Measurements from ENCODE around the gene NR2C1. TPM values are rescaled to one million over a fixed set of nuclear protein-coding genes. Genes with fewer than 3 reads are reported as not detected.
A peak's percentile ranks its signal among the peaks of the same experiment; 100 is the strongest.

Gene NR2C1
- 55.0 and 149 TPM in 2 replicates for total RNA-seq (2011; cell fraction: chromatin; rRNA removed; ENCODE audit: low replicate concordance)
- 27.5 and 31.3 TPM in 2 replicates for total RNA-seq (2011; cell fraction: nucleolus; rRNA removed)
- total RNA-seq (2011; cell fraction: nucleoplasm; rRNA removed): 43.5 and 64.3 TPM in 2 replicates
- total RNA-seq (2014; rRNA removed) (25.3 and 28.8 TPM in 2 replicates), total RNA-seq (2014; rRNA removed; fragmentation: Illumina TruSeq; extraction: Trizol) (35.1 and 35.6 TPM in 2 replicates), total RNA-seq (2015; rRNA removed; fragmentation: Illumina TruSeq; extraction: Trizol) (35.9 and 39.7 TPM in 2 replicates), total RNA-seq (2021) (27.6 and 27.9 TPM in 2 replicates), polyA plus RNA-seq (2011; rRNA removed) (42.4 and 47.3 TPM in 2 replicates), polyA plus RNA-seq (2014; fragmentation: Illumina TruSeq; extraction: Trizol) (35.7 and 41.1 TPM in 2 replicates), polyA plus RNA-seq (2014; fragmentation: Nextera tagmentation; extraction: Ambion mirVana) (10 to 100 TPM in 1 of 2 experiments, 1 to 10 TPM in 1; 8.5 to 12.8 TPM), polyA plus RNA-seq (2014; rRNA removed) (36.2 and 37.9 TPM in 2 replicates), polyA minus RNA-seq (2011; rRNA and poly(A)+ RNA removed) (30.1 and 36.1 TPM in 2 replicates), Bru-seq, nascent RNA (percentile 77 among the genes with signal in this experiment), BruChase-seq, experiment 1, labeled RNA remaining after a 2-hour chase (percentile 88 among the genes with signal in this experiment), BruChase-seq, experiment 2, labeled RNA remaining after a 6-hour chase (percentile 89 among the genes with signal in this experiment)
- 5.9 and 14.0 TPM in 2 replicates for polyA plus RNA-seq (2011; cell fraction: cytosol; rRNA removed)
- 90.9 and 143 TPM in 2 replicates for polyA plus RNA-seq (2011; cell fraction: nucleus; rRNA removed)
- 16.7 and 26.9 TPM in 2 replicates for polyA plus RNA-seq (2012)
- 11.6 and 17.8 TPM in 2 replicates for polyA minus RNA-seq (2011; cell fraction: cytosol; rRNA and poly(A)+ RNA removed)
- 34.3 and 57.3 TPM in 2 replicates for polyA minus RNA-seq (2011; cell fraction: nucleus; rRNA and poly(A)+ RNA removed)
- long read RNA-seq, experiment 1, full-length matches to known transcripts: 15 of 38 reads
- long read RNA-seq, experiment 1, partial matches to known transcripts: 7 of 38 reads
- long read RNA-seq, experiment 1, other reads (novel, unspliced or antisense): 16 of 38 reads
- long read RNA-seq, experiment 2, full-length matches to known transcripts: 3 of 11 reads
- long read RNA-seq, experiment 2, partial matches to known transcripts: 1 of 11 reads
- long read RNA-seq, experiment 2, other reads (novel, unspliced or antisense): 7 of 11 reads
- long read RNA-seq, experiment 3, full-length matches to known transcripts: 4 of 13 reads
- long read RNA-seq, experiment 3, partial matches to known transcripts: 4 of 13 reads
- long read RNA-seq, experiment 3, other reads (novel, unspliced or antisense): 5 of 13 reads

DNA sequence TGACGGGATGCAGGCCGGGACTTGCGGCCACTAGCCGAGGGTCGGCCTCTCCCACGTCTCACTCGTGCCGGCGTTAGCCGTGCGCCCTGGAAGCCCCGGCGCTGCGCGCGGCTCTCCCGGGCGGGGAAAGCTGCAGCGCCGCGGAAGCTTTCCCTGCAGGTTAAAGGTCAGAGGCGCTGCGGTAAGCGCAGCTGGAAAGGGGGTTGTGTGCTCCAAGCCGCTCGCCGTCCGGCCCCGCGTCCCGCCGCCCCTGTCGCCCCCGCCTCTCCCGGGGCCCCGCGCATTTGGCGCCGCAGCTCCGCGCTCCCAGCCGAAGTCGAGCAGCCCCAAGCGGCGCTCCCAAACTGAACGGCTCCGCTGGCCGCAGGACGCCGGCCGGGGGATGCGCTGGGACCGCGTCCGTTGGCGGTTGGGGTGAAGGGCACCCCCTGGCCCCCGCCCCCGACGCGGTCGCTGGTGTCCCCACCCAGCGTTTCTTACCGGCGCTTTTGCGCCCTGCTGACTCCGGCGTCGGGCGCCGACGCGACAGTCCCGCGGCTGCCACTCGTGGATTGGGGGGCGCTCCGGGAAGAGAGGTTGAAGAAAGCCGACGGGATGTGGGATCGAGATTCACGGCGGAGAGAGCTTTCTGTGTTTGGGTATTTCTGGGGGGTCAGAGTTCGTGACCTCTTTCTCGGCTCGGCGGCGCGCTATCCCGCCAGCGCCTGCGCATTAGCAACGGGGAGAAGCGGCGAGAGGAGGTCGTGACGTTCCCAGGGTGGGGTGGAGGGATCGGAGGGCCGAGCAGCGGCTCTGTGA is at the start of gene NR2C1:
Gene NR2C1 (minus strand): TSS at position 719 of the 798 bp plus-strand sequence. CDS start 6,234 bp downstream, outside the sequence.
- peak within 1 kb of the TSS; percentile 81 to 97 for H3K9ac ChIP-seq (ENCODE audit: insufficient read depth in 1 of 2, low read depth in 2 of 2, low read length in 2 of 2)
- peak within 1 kb of the TSS; percentile 91 for H3K27ac ChIP-seq (ENCODE audit: extremely low read depth, low read depth, low read length)
- TSS peak; percentile 61 for BruUV-seq (replicated peaks)
- intact Hi-C loops (cut with micrococcal nuclease): no loop called here
- CTCF ChIA-PET (ENCODE audit: low intra/inter-chr PET ratio): no interaction called here
- under 1% methylated on average over 42 of the region's 99 CpGs for WGBS (ENCODE audit: insufficient coverage, low coverage, missing lambda C conversion rate)
- H3K4me1 ChIP-seq (replicated peaks in 1 of 2; ENCODE audit: control insufficient read depth in 2 of 2, insufficient read depth in 2 of 2, low read length in 2 of 2): peaks cover 6 to 16% of the 10 kb centered on the region in 2 experiments; a peak in 4 of 5 replicates
- POLR2A ChIA-PET: interaction anchor here (0.7 to 3.0 kb wide), 14 partner anchors 11 to 461 kb away, joined by 3 to 10 read pairs (median 4); partner anchors contain the start of gene METAP2
- peak; percentile 96 to 98 (median 96) for DNase-seq (ENCODE audit: extremely low read depth in 1 of 4, low spot score in 3 of 4)
- no peaks in the 10 kb centered on the region for H3K27me3 ChIP-seq (ENCODE audit: control insufficient read depth in 2 of 2, insufficient read depth in 2 of 2, low read length in 2 of 2)
- peak within 1 kb of the TSS; percentile 82 for H3K4me2 ChIP-seq (ENCODE audit: insufficient read depth, low read length)
- no peaks in the 10 kb centered on the region for H3K9me1 ChIP-seq (ENCODE audit: control insufficient read depth, insufficient read depth, low read length)
- H3K9me3 ChIP-seq (replicated peaks; ENCODE audit: control insufficient read depth, insufficient read depth, low read depth, low read length): no peaks in the 10 kb centered on the region
- no peaks in the 10 kb centered on the region; the same call in 1 of the 2 replicates for H4K20me1 ChIP-seq (replicated peaks; ENCODE audit: control insufficient read depth, insufficient read depth, low read length)
- peak; percentile 80 for FAIRE-seq
- in situ Hi-C loops (cut with MboI): no loop called here
- peaks cover 15% of the 10 kb centered on the region for H3K36me3 ChIP-seq (ENCODE audit: control insufficient read depth, insufficient read depth, low read length)
- H2AFZ ChIP-seq (ENCODE audit: low read depth, low read length): peak within 1 kb of the TSS; percentile 97
- peak within 1 kb of the TSS; percentile 95 for H3K4me3 ChIP-seq
- peaks cover 47% of the 10 kb centered on the region for H3K79me2 ChIP-seq (ENCODE audit: control insufficient read depth, insufficient read depth, low read length)
- peak; percentile 94 for ATAC-seq
- TF ChIP-seq, protein P1, sequence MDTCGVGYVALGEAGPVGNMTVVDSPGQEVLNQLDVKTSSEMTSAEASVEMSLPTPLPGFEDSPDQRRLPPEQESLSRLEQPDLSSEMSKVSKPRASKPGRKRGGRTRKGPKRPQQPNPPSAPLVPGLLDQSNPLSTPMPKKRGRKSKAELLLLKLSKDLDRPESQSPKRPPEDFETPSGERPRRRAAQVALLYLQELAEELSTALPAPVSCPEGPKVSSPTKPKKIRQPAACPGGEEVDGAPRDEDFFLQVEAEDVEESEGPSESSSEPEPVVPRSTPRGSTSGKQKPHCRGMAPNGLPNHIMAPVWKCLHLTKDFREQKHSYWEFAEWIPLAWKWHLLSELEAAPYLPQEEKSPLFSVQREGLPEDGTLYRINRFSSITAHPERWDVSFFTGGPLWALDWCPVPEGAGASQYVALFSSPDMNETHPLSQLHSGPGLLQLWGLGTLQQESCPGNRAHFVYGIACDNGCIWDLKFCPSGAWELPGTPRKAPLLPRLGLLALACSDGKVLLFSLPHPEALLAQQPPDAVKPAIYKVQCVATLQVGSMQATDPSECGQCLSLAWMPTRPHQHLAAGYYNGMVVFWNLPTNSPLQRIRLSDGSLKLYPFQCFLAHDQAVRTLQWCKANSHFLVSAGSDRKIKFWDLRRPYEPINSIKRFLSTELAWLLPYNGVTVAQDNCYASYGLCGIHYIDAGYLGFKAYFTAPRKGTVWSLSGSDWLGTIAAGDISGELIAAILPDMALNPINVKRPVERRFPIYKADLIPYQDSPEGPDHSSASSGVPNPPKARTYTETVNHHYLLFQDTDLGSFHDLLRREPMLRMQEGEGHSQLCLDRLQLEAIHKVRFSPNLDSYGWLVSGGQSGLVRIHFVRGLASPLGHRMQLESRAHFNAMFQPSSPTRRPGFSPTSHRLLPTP (IDR thresholded peaks at IDR 0.05; ENCODE audit: borderline replicate concordance, extremely low read depth, insufficient read length): no peak
- no peak for TF ChIP-seq NCOA1 (IDR thresholded peaks at IDR 0.05; ENCODE audit: low read depth)
- TF ChIP-seq KAT8 (IDR thresholded peaks at IDR 0.05; ENCODE audit: low read depth): no peak
- TF ChIP-seq ILK (tag; IDR thresholded peaks at IDR 0.05; ENCODE audit: borderline replicate concordance, low read depth): no peak
- TF ChIP-seq GABPB1 (CRISPR knock-in tag; IDR thresholded peaks at IDR 0.05): peak; percentile 51
- TF ChIP-seq JUND (IDR thresholded peaks at IDR 0.05; ENCODE audit: borderline replicate concordance, low read depth, low read length): peak; percentile 50
- no peak for TF ChIP-seq JUND (tag; IDR thresholded peaks at IDR 0.05; ENCODE audit: borderline replicate concordance, low read depth, low read length)

Data from K562 (cell line).